GM19193 (cell line): Measurements from ENCODE around the gene LYPLAL1.

Source experiments
- POLR2A ChIP-seq: IDR thresholded peaks from 4 replicates; pipeline ENCODE4 v1.6.1; 2011; ENCODE audit not compliant: insufficient read depth, insufficient read length; ENCODE audit errors: extremely low read depth

Gene LYPLAL1

DNA sequence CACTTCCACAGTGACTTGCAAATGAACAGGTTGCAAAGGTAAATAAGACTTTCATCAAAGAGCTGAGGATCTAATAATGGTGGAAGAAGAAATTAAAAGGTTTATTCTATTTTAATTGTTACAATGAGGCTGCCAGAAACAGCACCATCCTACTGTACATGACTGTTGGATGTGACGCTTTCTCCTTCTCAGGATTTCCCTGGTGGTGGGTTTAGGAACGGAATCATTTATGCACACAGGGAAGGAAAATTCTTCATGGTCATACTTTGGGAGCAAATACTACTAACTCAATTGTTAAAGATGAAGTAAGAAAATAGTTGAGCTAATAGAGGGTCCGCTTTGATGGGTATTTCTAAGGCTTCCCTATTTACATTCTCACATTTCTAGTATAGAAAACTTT is 22.2 kb upstream of the LYPLAL1 start:
- TF ChIP-seq POLR2A, result no peak

DNA sequence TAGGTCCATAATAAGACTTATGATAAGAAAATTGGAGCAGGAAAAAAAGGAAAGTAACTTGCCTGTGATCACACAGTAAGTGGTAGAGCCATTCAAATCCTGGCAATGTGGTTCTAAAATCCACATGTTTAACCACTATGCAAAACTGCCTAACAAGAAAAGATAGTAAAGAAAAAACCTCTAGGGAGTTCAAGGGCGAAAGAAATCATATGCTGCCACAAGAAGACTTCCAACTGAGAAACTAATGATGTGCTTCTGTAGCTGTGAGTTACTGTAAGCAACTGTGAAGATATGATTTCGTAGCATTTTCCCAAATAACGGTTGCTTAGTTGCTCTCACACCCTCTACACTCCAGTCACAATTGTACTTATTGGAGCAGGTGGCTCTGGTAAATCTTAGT is 20.9 kb upstream of the LYPLAL1 start:
- no peak for TF ChIP-seq POLR2A

DNA sequence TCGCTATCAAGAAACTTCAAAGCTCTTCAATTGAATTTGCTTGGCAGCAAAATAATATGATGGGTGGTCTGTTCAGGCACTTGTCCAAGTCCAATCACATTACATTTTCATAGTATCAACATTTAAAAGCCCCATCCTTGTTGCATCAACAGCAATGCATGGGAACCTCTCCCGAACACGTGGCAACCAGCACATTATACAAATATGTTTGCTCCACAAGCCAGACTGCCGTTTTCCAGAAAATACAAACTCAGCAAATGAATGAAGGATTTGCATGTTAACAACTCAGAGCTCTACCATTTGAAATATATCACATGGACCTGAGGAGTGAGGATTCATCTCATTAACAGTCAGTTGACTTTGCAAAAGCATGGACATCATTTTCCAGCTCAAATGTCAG is 20.0 kb upstream of the LYPLAL1 start:
- TF ChIP-seq POLR2A, result no peak

DNA sequence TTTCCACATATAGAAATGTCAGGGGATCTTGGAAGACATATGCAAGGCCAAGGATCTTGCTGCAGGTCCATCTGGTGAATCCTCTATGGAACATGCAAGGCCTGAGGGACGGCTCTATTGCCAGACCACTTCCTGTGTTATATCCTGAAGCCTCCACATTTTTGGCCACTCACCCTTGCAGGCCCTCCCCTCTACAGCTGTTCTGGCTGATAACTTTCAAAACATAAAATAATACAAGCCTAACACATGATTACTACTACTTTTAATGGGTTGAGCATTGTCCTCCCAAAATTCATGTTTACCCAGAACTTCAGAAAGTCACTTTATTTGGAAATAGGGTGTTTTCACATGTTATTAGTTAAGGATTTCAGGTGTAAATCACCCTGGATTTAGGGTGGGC is 18.5 kb upstream of the LYPLAL1 start:
- no peak for TF ChIP-seq POLR2A

DNA sequence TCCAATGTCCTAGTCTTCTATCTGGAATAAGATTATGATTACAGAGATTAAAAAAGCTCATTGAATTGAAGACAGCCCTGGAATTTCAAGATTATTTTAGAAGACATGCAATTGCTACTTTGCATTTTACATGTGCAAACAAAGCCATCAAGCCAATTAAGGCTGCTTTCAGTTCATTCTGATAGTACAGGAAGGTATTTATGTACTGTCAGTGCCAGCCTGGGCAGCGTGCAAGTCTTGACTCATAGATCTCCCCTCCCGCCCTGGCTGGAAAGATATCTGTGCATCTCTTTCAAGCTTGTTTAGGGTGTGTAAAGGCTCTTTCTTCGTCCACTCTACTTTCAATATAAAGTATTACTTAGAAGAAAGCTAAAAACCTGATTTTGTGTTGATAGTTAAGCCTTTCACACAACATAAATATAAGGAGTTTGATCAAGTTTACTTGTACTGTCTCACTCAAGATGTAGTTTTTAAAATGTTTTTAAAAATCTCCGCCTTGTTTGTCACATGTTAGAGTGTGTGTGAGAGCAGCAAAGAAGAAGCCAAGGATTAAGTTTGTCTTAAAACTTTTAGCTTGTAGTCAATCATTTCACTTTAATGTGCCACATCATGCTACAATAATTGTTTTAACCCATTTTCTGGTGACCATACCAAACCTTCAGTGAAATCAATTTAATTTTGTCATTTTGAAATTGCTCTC is 13.6 kb upstream of the LYPLAL1 start:
- no peak for TF ChIP-seq POLR2A

DNA sequence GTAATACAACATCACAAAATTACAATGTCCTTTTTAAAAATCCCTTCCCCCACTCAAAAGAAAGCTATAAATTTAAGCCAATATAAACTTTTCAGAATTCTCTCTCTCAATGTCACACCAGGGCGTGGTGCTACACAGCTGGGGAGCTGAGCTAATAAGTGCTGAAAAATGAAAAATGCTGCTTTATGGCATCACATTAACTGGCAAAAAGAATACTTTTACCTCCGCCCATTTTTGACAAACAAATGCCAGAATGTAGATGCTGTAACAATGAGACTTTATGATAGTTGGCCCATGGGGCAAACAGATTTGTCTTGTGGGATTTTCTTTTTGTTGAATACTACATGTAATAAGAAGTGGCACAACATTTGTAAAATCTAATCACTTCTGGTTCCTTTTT is 12.7 kb upstream of the LYPLAL1 start:
- TF ChIP-seq POLR2A, result no peak

DNA sequence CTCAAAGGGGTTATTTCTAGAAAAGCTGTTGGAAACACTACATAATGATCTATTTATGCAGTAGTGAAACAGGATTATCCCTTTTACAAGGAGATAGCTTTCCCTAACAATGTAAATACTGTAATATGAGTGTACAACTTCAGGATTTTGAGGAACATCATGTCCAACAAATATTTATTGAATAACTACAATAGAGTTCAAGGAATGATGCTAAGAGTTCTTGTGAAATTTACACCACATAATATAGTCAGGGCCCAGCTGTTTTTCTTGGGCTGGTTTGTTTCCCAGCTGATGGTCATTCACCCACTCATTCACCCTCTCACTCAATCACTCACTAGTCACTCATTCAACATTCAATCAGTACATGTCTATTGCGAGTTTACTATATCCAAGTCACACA is 12.3 kb upstream of the LYPLAL1 start:
- no peak for TF ChIP-seq POLR2A

DNA sequence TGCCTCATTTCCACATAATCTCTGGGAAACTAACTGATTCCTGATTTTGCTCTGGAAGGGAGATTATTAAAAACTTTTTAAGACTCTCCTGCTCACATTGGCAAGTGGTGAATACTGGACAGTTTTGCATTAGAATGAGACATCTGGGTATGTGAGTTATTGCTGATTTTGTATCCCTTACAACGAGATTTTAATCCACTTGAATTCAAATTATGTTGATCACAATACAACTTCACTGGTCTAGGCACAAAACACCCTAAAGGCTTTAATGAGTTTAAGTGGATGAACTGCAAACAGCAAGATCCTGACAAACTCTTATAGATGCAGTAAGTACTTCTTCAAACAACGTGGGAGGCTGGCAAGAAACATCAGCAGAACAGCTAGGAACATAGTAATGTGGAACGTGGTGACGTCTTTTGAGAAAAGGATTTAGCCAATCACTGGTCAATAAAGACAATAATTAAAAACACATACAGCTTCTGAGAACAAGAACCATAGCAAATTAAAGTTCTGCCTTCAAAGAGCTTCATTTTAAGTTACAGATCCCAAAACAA is 10.2 kb upstream of the LYPLAL1 start:
- TF ChIP-seq POLR2A, result no peak

DNA sequence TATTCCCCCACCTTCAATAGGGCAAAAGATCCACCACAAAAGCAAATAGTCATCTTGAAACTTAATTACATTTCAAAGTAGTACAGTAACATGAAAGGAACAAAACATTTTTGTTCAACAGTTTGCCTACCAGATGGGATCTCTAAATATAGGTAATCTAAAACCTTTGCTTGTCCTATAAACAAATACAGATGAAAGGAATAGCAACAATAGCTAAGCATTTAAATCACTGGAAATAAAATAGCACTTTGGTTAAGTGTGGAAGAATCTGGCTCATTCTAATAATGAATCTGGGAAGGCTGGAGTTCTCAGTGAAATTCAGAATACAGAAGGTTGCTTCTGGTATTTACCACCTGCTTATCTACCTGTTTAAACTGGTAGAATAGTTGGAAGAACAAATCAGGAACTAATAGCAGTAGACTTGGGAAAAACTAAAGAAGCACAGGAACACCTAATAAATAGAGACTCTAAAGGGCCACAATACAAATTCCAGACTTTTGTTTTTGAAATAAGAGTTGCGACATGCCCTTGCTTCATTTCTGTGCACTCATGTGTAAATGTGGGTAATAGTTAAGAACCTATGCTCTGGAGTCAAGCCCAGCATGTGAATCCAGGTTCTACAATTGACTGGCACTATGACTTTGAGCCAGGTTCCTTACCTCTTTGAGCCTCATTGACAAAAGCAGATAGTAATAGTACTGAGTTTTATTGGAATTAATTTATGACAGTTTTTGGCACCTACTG is 2.3 kb upstream of the LYPLAL1 start:
- TF ChIP-seq POLR2A, result no peak

DNA sequence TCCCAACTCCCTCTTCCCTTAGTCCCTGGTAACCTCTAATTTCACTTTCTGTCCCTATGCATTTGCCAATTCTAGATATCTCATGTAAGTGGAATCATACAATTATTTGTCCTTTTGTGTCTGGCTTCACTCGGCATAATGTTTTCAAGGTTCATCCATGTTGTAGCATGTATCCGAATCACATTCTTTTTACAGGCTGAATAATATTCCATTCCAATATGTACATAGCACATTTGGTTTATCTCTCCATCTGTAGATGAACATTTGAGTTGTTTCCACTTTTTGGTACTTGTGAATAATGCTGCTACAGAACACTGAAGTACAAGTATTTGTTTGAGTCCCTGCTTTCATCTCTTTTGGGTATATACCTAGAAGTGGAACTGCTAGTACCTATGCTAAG is 857 bp upstream of the LYPLAL1 start:
- TF ChIP-seq POLR2A, result no peak

DNA sequence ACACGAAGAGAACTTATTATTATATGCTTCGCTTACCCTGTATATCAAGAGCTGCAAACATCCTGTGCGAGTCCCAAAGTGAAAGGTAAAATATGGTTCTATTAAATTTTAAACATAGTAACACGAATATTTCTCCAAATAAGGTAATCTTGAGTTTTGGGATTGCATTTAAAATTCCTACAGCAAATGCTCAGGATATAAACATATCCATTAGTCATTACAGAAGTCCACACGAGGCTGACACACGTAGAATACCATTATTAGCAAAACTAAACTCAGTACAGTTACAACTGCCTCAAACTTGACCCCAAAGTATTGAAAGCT is 282 bp upstream of the LYPLAL1 start:
- TF ChIP-seq POLR2A, result no peak

DNA sequence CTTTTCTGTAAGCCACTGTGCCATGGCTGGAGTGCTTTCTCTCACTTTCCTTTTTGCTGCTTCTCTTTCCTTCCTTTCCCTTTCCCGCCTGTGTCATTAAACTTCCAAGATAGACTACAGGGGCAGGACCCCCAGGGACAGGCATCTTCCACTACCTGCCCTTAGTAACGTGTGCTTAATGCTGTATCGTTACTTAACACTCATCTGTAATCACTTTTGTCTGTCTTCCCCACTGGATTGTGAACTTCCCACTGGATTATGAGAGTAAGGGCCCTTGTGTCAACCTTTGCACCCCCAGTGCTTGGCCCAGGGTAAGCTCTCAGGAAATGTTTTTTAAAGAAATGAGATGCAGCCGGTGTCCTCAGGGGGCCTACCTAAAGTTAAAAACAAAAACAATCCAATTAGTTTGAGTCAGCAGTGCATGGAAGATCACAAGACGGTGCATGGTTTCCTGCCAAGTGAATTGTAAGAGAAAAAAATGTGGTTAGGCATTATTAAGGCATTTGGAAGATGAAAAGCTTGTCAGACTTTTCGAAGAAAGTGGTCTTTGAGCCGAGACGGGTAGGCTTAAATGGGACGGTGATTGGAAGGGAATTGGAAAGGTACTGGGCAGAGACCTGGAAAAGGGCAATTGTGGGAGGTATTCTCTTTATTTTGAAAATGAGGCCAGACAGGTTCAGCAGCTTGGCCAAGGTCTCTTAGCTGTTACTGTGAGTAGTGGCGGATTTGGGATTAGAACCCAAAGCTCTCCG is 958 bp downstream of the LYPLAL1 start:
- no peak for TF ChIP-seq POLR2A

DNA sequence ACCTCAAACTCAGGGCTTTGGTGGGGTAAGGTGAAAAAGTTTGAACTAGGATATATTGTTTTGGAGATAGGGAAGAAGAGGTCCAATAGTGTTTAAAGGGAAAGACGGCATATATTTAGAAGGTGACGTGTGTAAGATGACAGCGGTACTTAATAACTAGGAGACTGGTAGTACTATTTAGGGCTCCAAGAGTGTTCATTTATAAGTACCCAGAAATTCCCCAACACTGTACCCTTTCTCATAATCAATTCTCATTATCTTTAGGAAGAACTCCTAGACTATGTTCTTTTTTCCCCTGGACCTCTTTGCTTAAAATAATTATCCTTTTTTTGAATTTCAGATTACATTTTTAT is 1.5 kb downstream of the LYPLAL1 start:
- no peak for TF ChIP-seq POLR2A

DNA sequence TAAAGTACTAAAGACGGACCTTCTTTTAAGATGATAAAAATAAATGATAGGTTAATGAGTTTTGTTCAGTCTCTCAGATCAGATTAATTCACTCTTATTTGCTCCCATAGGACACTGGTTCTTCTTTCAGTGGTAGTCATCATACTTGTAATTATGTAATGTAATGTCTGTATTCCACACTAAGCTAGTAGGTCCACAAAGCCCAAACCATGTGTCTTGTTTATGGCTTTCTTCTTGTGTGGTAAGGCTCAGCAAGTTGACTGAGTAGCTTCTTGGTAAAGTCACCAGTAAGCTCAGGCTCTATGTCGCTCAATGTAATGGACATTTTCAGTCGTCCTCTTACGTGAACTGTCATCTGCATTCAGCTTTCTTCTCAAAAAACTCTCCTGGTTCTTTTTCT is 2.5 kb downstream of the LYPLAL1 start:
- no peak for TF ChIP-seq POLR2A

DNA sequence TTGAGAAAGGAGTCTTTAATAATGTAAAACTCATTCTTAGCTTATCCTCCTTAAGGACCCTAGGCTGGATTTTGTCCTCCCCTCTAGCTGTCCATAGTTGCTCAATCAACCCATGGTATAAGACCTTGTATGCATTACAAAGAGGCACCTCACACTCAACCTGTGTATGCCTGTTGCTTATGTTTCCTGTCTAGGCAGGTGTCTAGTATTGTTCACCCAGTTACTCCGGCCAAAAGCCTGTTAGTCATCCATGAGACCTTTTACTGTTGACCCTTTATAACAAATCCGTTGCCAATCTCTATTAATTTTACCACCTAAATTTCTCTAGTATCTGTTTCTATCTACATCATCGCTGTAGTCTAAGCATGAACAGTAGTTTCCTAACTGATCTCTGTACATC is 3.7 kb downstream of the LYPLAL1 start:
- no peak for TF ChIP-seq POLR2A

DNA sequence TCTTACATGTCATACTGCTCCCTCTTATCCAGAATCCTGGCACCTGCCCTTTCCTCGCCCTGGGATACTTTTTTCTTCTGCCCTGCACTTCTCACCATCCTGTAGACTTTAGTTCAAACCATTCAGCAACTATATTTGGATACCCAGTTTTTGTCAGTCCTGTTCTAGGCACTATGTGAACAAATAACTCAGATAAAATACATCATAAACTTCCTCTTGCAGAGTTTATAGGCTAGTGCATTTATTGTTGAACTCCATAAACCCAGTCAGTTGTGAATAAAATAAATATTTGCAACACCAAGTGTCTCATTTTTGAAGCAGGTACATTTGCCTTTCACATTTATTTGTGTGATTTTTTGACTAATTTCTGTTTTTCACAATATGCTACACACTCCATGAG is 4.3 kb downstream of the LYPLAL1 start:
- TF ChIP-seq POLR2A, result no peak
